Small intestine (tissue), 7 donors: ENCODE data around the gene KLHL1. TPM values are rescaled to one million over a fixed set of nuclear protein-coding genes. Genes with fewer than 3 reads are reported as not detected.
A peak's percentile ranks its signal among the peaks of the same experiment; 100 is the strongest.

ENCODE experiments used
- DNase-seq, 2 donors: peaks; one replicate each; pipeline versions ENCODE4 v3.0.0 to v3.0.0-alpha.2; 2013
- FAIRE-seq: peaks from 2 replicates; lab custom pipeline; 2012; peaks lifted over from hg19 to GRCh38; lab: Jason Lieb, UNC
- H3K27ac ChIP-seq, 3 donors: one replicate each; pipeline ENCODE4 v1.5.1; 2013; ENCODE audit warnings: low read length in 2 of 3, mild to moderate bottlenecking in 2 of 3, control low read depth in 1 of 3, inconsistent platforms in 1 of 3, low read depth in 1 of 3, moderate library complexity in 1 of 3
- H3K27me3 ChIP-seq, 3 donors: one replicate each; pipeline ENCODE4 v1.6.1; 2013; ENCODE audit warnings: low read length in 3 of 3, inconsistent platforms in 1 of 3; ENCODE audit not compliant: control insufficient read depth in 3 of 3, insufficient read depth in 3 of 3
- H3K36me3 ChIP-seq, 3 donors: one replicate each; pipeline ENCODE4 v1.6.1; 2013; ENCODE audit warnings: low read length in 3 of 3, inconsistent platforms in 1 of 3, low read depth in 1 of 3, mild to moderate bottlenecking in 1 of 3, moderate library complexity in 1 of 3; ENCODE audit not compliant: control insufficient read depth in 3 of 3, insufficient read depth in 2 of 3
- H3K4me1 ChIP-seq, 3 donors: one replicate each; pipeline ENCODE4 v1.6.1; 2013; ENCODE audit warnings: low read length in 2 of 3, inconsistent platforms in 1 of 3, low read depth in 1 of 3, mild to moderate bottlenecking in 1 of 3, moderate library complexity in 1 of 3; ENCODE audit not compliant: control insufficient read depth in 3 of 3, insufficient read depth in 2 of 3
- H3K4me3 ChIP-seq, 3 donors: one replicate each; pipeline ENCODE4 v1.5.1; 2013; ENCODE audit warnings: low read length in 3 of 3, control low read depth in 1 of 3, inconsistent platforms in 1 of 3, low read depth in 1 of 3, mild to moderate bottlenecking in 1 of 3, moderate library complexity in 1 of 3
- H3K9me3 ChIP-seq, 2 donors: one replicate each; pipeline ENCODE4 v1.6.1; 2013; ENCODE audit warnings: low read depth in 1 of 2, low read length in 1 of 2; ENCODE audit not compliant: control insufficient read depth in 2 of 2, insufficient read depth in 1 of 2
- WGBS, 3 donors: extraction: QIAGEN DNeasy Blood & Tissue Kit; methylation state at CpG; one replicate each; pipeline ENCODE4 v1.1.7; 2013; 5-methylcytosine and 5-hydroxymethylcytosine counted together
- polyA plus RNA-seq, 4 donors: library from polyadenylated mRNA; stranded (reverse) in 3 of 4; unstranded in 1 of 4; fragments of 200-250 nt in 3 of 4; fragments of 120-200 nt in 1 of 4; gene quantifications; one replicate each; pipeline versions ENCODE4 v1.2.1 to v1.2.3, GENCODE V29; 2013
- donor health status: healthy with polysubstance abuse.
- donor health status: control.
- donor health status: control.
- donor health status: Bipolar disorder and iron deficiency.
- donor health status: healthy.

The KLHL1 gene
- polyA plus RNA-seq, 4 donors: 0.04 to 0.06 TPM; not detected in 2

GRCh38 chr13:69903081-69903480, 205.2 kb downstream of the KLHL1 start:
- Histone ChIP-seq H3K4me1 (no peaks in the 10 kb centered on the region), H3K9me3 (no peaks in the 10 kb centered on the region), H3K4me3 (no peak overlapping the region), H3K27ac (no peak overlapping the region), H3K27me3 (no peaks in the 10 kb centered on the region), H3K36me3 (no peaks in the 10 kb centered on the region)
- FAIRE-seq (no peak), DNase-seq (no peak)
- WGBS, 3 donors: 68 to 86% (median 78%) methylated on average over 2 of the region's 2 CpGs

- Histone ChIP-seq H3K4me1 (no peaks in the 10 kb centered on the region), H3K36me3 (no peaks in the 10 kb centered on the region), H3K4me3 (no peak overlapping the region), H3K27me3 (no peaks in the 10 kb centered on the region), H3K27ac (no peak overlapping the region), H3K9me3 (no peaks in the 10 kb centered on the region)
- 65 to 77% (median 73%) methylated on average over 1 of the region's 1 CpG for WGBS, 3 donors
- FAIRE-seq (no peak), DNase-seq (no peak)
Measured at GRCh38 chr13:69882451-69882850, 225.8 kb downstream of the KLHL1 start.

GRCh38 chr13:69879936-69880335, 228.3 kb downstream of the KLHL1 start:
- no peaks in the 10 kb centered on the region for H3K4me1 ChIP-seq
- no peaks in the 10 kb centered on the region for H3K27me3 ChIP-seq
- H3K36me3 ChIP-seq: no peaks in the 10 kb centered on the region
- H3K4me3 ChIP-seq: no peak overlapping the region
- no peak for FAIRE-seq
- H3K27ac ChIP-seq: no peak overlapping the region
- WGBS, 3 donors: 41 to 66% (median 46%) methylated on average over 1 of the region's 1 CpG
- peak in 1 of 2 donors; percentile 29 for DNase-seq
- H3K9me3 ChIP-seq: no peaks in the 10 kb centered on the region

GRCh38 chr13:69872321-69873047, 235.8 kb downstream of the KLHL1 start:
- Histone ChIP-seq H3K27me3 (no peaks in the 10 kb centered on the region), H3K4me1 (no peaks in the 10 kb centered on the region), H3K27ac (no peak overlapping the region), H3K9me3 (peaks cover 0 to 3% of the 10 kb centered on the region in 2 donors), H3K36me3 (no peaks in the 10 kb centered on the region), H3K4me3 (no peak overlapping the region)
- FAIRE-seq (no peak), DNase-seq (no peak)
- 69 to 78% (median 77%) methylated on average over 4 of the region's 4 CpGs for WGBS, 3 donors

- WGBS, 3 donors: 69 to 81% (median 73%) methylated on average over 4 of the region's 4 CpGs
- Histone ChIP-seq H3K9me3 (peaks cover 0 to 3% of the 10 kb centered on the region in 2 donors), H3K4me3 (no peak overlapping the region), H3K36me3 (no peaks in the 10 kb centered on the region), H3K27me3 (no peaks in the 10 kb centered on the region), H3K27ac (no peak overlapping the region), H3K4me1 (no peaks in the 10 kb centered on the region)
- FAIRE-seq (no peak), DNase-seq (no peak)
Measured at GRCh38 chr13:69866555-69866954, 241.7 kb downstream of the KLHL1 start.

GRCh38 chr13:69857183-69857821, 250.9 kb downstream of the KLHL1 start:
- H3K4me3 ChIP-seq: no peak overlapping the region
- WGBS, 3 donors: 2 to 5% (median 3%) methylated on average over 4 of the region's 4 CpGs
- H3K27ac ChIP-seq: no peak overlapping the region
- H3K4me1 ChIP-seq: no peaks in the 10 kb centered on the region
- DNase-seq: peak; percentile 57 to 73
- no peaks in the 10 kb centered on the region for H3K36me3 ChIP-seq
- no peaks in the 10 kb centered on the region for H3K9me3 ChIP-seq
- FAIRE-seq: no peak
- H3K27me3 ChIP-seq: no peaks in the 10 kb centered on the region

- FAIRE-seq (no peak), DNase-seq (peak in 1 of 2 donors; percentile 32)
- 27 to 50% (median 36%) methylated on average over 3 of the region's 3 CpGs for WGBS, 3 donors
- no peak overlapping the region for H3K27ac ChIP-seq
- H3K4me1 ChIP-seq: no peaks in the 10 kb centered on the region
- H3K4me3 ChIP-seq: no peak overlapping the region
- no peaks in the 10 kb centered on the region for H3K9me3 ChIP-seq
- no peaks in the 10 kb centered on the region for H3K36me3 ChIP-seq
- no peaks in the 10 kb centered on the region for H3K27me3 ChIP-seq
Measured at GRCh38 chr13:69856331-69856730, 251.9 kb downstream of the KLHL1 start.

GRCh38 chr13:69828527-69828926, 279.7 kb downstream of the KLHL1 start:
- H3K9me3 ChIP-seq: no peaks in the 10 kb centered on the region
- H3K4me1 ChIP-seq: no peaks in the 10 kb centered on the region
- H3K27me3 ChIP-seq: no peaks in the 10 kb centered on the region
- H3K4me3 ChIP-seq: no peak overlapping the region
- WGBS, 3 donors: 75 to 86% (median 83%) methylated on average over 2 of the region's 2 CpGs
- H3K36me3 ChIP-seq: no peaks in the 10 kb centered on the region
- FAIRE-seq: no peak
- no peak overlapping the region for H3K27ac ChIP-seq
- no peak for DNase-seq
